Cortex of kidney (tissue), 1 donor: ENCODE results near the gene KHNYN.
"Not testable (repeated sequence)": the region's sequence is repeated elsewhere in the genome, so short reads cannot be mapped to it uniquely, and the experiment has no call there.

ENCODE experiments used
- DNase-seq: peaks from one replicate; lab custom pipeline; 2025; lab: John Stamatoyannopoulos, UW

The KHNYN gene

DNA sequence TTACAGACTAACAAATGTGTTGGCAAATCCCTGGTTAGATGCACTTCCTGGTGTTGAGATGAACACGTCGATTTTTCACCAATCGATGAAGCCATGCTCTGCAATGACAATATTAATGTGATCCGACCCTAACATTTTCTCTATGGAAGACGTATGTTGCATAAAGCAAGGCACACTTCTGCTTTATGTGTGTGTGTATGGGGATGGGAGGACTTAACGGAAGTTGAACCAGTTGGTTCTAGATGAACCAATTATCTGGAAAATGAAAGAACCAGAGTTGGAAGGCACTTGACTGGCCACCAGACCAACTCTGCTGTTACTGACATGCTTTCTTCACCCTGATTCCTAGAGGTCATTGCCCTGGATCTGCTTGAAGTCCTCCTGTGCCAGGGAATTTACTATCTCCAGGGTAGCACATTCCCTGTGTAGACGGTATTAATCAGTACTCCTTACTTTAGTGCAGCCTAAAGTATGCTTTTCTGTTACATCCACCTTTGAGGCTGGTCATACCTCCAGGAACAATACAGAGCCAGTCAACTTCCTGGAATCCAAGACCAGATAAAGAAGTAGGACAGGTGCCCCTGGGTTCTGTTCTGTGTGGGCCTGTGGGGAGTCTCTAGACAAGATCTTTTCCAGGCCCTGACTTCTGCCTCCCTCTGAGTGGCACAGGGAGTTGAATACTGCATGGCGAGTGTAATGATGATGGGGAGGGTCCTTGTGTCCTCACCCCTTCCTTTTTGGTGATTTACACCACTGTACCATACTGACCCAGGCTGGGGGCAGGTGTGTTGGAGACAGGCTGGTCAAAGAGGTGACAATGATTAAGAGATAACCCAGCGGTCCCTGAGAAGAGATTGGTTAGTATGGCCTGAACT lies 8.7 kb downstream of the KHNYN start:
- DNase-seq, result no peak

DNA sequence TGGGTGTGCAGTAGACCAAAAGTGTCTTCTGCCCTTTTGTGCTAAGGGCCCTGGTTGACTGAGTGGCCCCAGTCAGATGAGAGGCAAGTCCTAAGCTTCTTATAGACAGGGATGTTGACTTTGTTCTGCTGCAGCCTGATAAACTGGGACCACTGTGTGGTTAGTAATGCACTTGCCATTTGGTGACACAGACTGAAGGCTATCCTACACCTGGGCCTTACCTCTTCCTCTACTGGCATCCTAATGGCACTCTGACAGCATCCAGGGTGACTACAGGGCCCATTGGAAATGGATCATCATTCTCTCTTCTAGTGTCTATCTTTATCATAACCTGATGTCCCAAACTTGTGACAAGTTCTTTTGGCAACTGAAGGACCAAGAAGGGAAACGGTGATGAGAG lies 9.5 kb downstream of the KHNYN start:
- DNase-seq, result no peak

DNA sequence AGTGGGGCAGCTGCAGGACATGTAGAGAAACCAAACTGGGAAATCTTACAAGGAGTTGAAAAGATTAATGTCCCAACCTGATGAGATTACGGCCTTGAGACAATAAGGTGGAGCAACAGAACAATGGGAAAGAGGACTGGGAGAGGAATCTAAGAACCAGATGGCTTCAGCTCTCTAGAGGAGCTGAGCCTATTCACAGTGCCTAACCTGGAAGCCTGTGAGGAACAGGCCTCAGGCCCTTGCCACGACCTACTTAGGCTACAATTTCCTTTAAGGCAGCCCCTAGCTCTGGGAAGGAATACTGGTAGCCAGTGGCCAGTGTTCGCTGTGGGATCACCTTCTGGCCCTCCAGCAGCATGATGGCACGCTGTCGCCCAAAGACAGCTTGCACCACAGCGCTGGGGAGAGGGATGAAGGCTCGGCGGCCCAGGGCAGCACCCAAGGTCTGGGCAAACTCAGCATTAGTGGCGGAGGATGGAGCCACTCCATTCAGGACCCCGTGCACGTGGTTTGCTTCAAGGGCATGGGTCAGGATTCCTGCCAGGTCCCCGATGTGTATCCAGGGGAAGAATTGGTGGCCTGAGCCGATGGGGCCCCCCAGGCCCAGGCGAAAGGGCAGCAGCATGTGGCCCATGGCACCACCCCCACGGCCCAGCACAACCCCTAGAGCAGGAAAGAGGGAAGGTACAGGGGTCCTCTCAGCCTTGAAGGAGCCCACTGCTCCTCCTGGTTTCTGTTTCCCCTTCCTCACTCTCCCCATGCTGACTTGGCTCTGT lies 10.3 kb downstream of the KHNYN start:
- no peak for DNase-seq

DNA sequence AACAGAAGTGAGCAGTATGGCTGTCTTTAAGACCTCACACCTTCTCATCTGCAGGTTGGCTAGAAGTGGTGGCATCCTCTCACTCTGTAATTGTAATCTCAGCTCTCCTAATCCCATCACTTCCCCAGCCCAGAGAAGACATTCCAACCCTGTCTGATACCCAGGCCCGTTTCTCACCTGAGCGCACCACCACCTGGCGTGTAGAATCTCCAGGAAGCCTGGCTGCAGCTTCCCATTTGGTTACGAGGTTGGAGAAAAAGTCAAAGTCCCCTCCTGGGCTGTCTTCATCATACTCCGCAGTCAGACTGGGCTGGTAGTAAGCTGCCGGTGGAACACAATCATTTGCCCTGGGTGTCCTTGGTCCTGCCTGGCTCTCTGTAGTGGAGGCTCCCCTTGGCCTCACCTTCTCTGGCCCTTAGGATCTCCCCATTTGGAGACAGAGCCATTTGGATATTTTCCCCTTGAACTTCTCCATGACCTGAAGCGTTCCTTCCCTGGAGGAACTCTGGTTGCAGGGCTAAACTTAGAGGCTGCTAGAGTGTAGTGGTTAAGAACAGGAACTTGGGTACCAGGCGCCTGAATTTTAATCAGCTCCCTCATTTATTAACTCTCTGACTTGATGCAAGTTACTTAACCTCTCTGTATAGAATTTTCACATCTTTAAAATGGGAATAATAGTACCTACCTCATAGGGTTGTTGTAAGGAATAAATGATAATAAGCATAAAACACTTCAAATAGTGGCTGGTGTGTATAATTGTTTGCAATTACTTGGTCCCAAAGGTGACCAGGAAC lies 11.0 kb downstream of the KHNYN start:
- no peak for DNase-seq

DNA sequence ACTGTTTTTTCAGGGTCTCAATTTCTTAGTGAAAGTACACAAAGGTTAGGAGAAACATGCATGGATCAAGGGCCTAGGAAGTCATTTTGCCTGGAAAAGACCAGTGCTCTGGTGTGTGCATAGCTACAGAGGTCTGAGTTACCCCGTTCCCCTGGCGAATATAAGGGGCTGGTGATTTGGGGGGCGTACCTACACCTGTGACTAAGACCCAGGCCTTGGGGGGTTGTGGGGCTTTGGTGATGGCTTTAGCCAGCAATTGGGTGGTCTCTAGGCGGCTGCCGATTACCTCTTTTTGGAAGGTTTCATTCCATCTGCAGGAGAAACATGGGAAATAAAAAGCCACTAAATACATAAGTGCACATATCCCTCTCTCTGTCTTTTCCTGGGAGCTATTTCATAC lies 11.7 kb downstream of the KHNYN start:
- DNase-seq, result no peak

DNA sequence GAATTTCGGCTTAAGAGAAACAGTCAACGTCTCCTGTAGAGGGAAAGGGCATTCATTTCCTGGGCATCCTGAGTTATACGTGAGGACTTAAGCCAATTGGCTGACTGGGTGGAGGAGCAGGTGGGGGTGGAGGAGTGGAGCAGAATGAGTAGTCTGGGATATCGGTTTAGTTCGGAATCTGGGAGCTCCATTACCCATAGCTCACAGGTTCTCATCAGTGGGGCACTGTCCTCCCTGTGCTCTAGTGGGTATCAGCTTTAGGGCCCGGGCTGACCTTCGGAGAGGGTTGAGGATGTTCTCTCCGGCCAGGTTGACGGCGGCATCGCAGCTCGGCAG lies 12.1 kb downstream of the KHNYN start:
- no peak for DNase-seq

DNA sequence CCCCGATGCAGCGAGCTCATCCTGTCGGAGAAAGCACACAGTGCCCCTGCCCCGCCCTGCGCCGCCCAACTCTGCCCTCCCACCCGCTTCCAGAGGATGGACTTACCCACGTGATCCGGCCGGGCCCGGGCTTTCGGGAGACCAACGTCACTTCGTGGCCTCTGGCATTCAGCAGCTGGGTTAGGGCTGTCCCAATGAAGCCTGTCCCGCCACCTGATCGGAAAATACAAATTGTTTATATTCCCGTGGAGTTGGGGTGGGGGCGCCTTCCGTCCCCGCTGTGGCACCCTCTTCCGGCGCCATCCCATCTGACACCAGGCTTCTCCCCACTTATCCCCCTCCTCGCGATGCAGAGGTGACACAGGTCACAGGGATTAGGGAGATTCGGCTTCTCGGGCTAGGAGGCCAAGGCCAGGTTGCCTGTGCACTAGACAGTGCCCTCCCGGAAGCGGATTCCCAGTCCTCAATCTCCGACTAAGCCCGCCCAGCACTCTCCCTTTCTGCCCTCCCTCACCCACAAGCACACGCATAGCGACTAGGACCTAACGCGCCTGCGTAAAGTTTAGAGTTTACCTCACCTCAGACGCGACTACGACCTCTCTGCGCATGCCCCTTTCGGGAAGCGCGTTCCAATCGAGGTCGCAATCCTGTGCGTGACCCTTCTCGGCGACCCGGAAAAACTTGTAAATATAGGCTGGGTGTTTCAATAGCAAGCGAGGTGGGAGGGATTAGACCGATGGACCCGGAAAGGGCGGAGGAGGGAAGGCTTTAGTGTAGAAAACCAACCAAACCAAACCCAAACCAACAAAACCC lies 12.7 kb downstream of the KHNYN start, which contains the start of gene SDR39U1:
Gene SDR39U1, minus strand, starts transcription at position 537 of the 813 bp plus-strand sequence. Its CDS starts 7 bp downstream, at position 530.
- DNase-seq, result no peak

DNA sequence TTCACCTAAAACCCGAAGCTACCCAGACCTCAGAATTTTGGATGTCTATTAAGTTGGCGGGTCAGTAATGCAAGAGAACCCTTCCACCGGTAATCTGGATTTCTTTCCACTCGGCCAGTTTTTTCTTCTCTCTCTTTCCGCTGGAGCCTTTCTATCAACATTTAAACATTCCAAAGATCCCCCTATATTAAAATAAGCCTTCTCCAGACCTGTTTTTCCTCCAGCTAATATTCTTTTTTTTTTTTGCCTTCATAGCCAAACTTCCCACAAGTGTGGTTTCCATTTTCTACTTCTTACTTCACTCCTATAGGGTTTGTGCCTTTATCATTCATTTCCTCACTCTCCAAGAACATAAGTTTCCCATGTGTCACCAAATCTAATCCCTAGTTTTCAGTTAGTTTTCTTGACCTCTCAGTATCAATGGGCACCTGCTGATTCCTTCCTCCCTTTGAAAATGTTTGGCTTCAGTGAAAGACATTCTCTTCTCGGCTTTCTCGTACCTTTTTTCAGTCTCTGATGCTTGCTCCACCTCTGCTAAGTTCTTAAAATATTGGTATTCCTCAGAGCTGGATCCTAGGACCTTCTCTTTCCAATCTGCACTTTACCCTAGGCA lies 13.4 kb downstream of the KHNYN start:
- no peak for DNase-seq

DNA sequence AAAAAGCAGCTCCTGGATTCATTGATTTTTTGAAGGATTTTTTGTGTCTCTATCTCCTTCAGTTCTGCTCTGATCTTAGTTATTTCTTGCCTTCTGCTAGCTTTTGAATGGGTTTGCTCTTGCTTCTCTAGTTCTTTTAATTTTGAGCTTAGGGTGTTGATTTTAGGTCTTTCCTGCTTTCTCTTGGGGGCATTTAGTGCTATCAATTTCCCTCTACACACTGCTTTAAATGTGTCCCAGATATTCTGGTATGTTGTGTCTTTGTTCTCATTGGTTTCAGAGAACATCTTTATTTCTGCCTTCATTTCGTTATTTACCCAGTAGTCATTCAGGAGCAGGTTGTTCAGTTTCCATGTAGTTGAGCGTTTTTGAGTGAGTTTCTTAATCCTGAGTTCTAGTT lies 21.1 kb downstream of the KHNYN start:
- not testable (repeated sequence) for DNase-seq

DNA sequence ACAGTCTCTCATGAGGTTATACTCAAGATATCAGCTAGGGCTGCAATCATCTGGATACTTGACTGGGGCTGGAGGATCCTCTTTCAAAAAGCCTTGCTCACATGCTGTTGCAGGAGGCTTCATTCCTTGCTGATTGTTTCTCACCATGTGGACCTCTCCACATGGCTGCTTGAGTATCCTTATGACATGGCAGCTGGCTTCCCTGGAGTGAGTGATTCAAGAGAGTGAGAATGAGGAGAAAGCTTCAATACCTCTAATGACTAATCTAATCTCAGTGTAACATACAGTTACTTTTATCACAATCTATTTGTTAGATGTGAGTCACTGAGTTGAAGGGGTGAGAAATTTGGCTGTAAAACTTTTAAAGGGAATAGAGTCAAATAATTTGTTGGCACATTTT lies 27.2 kb downstream of the KHNYN start:
- no peak for DNase-seq

DNA sequence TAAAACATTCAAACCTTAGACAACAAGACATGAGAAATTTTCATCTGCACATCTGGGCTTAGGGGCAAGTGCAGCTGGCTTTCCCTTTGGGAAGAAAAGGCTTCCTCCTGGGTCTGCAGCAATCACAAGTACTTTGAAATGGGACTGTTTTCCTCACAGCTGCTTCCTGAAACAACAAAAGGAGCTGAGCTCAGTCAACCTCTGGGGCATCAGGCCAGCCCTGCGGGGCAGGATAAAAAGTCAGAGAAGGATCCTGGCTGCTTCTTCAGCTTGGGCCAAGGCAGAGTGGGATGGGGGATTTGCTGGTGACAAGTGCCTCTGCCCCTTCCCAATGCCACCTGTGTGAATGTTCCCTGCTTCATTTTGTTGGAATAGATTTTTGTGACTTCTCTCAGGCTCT lies 29.0 kb downstream of the KHNYN start:
- no peak for DNase-seq

DNA sequence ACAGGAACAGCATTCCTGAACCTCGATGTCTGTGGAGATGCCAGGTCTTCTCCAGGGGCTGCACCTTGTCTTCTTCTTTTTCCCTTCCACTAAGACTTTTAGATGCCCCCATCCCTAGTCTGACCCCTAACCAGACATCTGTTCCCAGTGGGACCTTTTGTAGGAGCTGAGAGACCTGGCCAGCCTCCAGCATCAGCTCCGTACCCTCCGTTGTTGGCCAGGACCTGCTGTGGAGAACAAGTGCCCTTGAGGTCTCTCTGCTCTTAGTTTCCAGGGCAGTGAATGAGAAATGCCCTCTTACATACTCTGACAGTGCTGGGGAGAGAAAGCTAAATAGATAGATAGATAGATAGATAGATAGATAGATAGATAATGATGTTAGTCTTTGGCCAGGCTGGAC lies 29.6 kb downstream of the KHNYN start:
- DNase-seq, result no peak

DNA sequence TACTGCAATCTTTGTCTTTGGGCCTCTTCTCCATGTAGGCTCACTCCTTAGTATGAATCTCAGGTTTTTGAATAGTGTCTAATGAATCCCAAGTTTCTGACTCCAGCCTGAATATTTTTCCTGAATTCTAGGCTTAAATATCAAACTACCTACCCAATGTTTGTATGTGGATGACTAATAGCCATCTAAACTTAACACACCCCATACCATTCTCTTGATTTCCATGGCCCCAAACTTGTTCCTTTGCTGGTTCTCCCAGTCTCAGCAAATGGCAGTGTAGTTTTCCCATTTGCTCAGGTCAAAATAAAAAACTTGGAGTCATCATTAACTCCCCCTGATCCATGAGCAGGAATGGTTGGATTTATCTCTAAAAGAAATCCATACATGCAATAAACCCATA lies 31.6 kb downstream of the KHNYN start:
- DNase-seq, result no peak

DNA sequence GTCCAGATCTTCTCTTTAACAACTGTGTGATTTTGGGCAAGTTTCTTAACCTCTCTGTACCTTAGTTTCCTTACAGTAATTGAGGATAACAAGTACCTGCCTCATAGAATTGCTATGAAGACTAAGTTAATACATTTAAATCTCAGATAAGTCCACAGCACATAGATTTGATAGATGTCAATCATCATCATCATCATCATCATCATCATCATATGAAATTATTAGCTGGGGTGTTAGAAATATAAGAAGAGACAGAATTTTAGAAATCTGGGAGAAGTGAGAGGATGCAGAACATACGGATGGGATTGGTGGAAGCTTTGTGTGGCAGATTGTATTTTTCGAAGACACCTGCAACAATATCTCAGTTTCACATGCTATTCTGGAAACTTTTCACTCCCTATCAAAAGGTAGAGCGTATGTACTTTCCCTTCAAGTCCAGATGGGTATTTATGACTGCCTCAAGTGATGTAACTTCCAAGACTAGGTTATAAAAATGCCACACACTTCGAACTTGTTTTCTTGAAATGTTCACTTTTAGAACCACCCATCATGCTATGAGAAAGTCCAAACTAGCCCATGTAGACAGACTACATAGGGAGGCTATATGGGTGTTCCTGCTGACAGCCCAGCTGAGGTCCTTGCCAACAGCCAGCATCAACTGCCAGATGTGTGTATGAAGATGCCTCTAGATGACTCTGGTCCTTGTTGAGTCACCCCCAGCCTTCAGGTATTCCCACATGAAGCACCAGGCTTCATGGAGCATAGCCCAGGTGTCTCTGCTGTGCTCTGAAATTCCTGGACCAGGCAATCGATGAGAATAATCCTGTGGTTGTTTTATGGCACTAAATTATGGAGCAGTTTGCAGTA lies 33.5 kb downstream of the KHNYN start:
- no peak for DNase-seq

DNA sequence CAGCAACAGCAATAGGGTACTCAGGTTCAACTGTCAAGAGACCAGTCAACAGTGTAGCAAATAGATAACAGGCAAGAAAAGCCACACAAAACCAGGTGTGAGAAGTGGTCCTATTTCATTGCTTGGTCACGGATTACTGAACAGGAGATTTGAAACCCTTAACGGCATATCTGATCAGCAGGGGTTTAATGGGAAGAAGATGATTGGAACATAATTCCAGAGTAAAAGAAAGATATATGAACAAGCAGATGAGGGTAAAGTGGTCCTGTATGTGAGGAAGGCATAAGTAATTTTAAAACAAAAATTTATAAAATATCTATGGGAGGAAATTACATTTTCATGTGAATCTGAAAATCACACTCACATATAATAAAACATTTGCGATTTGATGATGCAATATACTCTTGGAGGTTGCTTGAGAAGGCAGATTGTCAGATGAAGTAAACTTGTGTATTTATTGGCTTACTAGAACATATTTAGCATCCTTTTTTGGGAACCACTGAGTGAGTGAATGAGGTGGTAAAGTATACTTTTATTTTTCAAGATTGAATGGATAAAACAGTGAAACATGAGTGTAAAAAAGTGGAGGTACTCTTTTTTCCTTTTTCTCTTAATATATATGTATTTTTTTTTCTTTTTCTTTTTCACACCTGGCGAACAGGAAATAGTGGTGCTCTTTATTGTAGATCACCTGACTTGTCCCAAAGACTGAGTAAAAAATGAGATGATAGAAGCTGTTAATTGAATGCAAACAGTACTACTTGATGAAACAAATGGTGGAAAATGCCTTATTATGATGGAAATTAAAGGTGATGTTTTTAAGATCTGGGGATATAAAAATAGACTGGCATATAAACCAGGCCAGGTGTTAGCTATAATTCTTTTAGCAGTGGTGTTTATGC lies 34.4 kb downstream of the KHNYN start:
- no peak for DNase-seq

DNA sequence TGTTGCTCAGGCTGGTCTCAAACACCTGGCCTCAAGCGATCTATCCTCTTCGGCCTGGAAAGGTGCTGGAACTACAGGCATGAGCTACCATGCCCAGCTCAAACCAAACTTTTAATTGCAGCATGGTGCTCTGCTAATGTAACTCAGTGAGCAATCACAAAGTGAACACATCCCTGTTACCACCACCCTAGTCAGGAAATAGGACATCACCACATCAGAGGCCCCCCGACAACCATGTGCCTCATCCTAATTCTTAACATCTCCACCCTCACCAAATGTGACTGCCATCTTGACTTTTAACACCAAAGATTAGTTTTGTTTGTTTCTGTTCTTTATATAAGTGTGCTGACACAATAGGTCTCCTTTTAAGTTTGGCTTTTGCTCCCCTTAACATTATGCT lies 35.6 kb downstream of the KHNYN start:
- no peak for DNase-seq

DNA sequence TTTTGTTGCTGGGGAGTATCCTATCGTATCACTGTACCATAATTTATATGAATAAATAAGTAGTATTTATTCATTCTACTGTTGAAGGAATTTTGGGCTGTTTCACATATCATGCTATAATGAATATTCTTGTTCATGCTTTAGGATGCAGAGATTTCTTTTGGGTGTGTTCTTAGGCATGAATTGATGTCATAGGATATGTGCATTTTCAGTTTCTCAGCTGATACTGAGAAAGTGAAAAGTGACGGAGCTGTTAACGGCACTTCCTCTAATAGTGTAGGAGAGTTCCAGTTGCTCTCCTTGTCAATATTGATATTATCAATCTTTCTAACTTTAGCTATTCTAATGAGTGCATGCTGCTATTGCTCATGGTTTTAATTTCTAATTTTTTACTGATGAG lies 36.1 kb downstream of the KHNYN start:
- DNase-seq, result no peak

DNA sequence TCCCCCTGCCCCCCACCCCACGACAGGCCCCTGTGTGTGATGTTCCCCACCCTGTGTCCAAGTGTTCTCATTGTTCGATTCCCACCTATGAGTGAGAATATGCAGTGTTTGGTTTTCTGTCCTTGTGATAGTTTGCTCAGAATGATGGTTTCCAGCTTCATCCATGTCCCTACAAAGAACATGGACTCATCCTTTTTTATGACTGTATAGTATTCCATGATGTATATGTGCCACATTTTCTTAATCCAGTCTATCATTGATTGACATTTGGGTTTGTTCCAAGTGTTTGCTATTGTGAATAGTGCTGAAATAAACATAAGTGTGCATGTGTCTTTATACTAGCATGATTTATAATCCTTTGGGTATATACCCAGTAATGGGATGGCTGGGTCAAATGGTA lies 40.7 kb downstream of the KHNYN start:
- DNase-seq, result not testable (repeated sequence)

DNA sequence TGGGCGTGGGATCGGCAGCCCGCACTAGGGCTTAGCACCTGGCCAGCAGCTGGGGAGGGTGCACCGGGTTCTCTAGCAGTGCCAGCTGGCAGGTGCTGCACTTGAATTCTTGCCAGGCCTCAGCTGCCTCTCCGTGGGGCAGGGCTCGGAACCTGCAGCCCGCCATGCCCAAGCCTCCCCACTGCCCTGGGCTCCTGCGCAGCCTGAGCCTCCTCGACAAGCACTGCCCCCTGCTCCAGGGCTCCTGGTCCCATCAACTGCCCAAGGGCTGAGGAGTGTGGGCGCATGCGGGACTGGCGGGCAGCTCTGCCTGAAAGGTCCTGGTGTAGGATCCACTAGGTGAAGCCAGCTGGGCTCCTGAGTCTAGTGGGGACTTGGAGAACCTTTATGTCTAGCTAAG lies 43.5 kb downstream of the KHNYN start:
- no peak for DNase-seq
